ENCODE data around the gene TRIM7.

DNA sequence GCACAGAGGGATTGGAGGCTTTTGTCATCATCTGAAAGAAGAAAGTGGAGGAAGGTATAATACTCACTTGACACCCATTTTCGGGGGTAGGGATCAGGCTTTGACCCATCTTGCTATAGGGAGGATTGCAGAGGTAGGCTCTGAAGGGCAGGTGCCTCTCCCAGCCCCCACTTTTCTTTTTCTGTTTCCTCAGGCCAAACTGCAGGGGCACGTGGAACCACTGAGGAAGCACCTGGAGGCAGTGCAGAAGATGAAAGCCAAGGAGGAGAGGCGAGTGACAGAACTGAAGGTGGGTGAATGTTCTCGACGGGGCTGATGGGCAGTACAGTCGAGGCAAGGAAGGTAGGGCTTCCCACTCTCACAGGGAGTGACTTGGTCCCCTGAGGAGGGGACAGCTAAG, 25.6 kb upstream of the TRIM7 start:
- no peak for TF ChIP-seq ZNF331 (CRISPR knock-in tag; IDR thresholded peaks at IDR 0.05; ENCODE audit: low read depth)
- TF ChIP-seq, protein P1, sequence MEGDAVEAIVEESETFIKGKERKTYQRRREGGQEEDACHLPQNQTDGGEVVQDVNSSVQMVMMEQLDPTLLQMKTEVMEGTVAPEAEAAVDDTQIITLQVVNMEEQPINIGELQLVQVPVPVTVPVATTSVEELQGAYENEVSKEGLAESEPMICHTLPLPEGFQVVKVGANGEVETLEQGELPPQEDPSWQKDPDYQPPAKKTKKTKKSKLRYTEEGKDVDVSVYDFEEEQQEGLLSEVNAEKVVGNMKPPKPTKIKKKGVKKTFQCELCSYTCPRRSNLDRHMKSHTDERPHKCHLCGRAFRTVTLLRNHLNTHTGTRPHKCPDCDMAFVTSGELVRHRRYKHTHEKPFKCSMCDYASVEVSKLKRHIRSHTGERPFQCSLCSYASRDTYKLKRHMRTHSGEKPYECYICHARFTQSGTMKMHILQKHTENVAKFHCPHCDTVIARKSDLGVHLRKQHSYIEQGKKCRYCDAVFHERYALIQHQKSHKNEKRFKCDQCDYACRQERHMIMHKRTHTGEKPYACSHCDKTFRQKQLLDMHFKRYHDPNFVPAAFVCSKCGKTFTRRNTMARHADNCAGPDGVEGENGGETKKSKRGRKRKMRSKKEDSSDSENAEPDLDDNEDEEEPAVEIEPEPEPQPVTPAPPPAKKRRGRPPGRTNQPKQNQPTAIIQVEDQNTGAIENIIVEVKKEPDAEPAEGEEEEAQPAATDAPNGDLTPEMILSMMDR (conservative IDR thresholded peaks at IDR 0.05; ENCODE audit: low read depth in 2 of 2) = no peak
- TF ChIP-seq EZH2 (IDR thresholded peaks at IDR 0.05; ENCODE audit: low read depth, unreplicated experiment) = no peak
- TF ChIP-seq POLR2AphosphoS5 (IDR thresholded peaks at IDR 0.05; ENCODE audit: low read depth) = no peak
- TF ChIP-seq, protein P2, sequence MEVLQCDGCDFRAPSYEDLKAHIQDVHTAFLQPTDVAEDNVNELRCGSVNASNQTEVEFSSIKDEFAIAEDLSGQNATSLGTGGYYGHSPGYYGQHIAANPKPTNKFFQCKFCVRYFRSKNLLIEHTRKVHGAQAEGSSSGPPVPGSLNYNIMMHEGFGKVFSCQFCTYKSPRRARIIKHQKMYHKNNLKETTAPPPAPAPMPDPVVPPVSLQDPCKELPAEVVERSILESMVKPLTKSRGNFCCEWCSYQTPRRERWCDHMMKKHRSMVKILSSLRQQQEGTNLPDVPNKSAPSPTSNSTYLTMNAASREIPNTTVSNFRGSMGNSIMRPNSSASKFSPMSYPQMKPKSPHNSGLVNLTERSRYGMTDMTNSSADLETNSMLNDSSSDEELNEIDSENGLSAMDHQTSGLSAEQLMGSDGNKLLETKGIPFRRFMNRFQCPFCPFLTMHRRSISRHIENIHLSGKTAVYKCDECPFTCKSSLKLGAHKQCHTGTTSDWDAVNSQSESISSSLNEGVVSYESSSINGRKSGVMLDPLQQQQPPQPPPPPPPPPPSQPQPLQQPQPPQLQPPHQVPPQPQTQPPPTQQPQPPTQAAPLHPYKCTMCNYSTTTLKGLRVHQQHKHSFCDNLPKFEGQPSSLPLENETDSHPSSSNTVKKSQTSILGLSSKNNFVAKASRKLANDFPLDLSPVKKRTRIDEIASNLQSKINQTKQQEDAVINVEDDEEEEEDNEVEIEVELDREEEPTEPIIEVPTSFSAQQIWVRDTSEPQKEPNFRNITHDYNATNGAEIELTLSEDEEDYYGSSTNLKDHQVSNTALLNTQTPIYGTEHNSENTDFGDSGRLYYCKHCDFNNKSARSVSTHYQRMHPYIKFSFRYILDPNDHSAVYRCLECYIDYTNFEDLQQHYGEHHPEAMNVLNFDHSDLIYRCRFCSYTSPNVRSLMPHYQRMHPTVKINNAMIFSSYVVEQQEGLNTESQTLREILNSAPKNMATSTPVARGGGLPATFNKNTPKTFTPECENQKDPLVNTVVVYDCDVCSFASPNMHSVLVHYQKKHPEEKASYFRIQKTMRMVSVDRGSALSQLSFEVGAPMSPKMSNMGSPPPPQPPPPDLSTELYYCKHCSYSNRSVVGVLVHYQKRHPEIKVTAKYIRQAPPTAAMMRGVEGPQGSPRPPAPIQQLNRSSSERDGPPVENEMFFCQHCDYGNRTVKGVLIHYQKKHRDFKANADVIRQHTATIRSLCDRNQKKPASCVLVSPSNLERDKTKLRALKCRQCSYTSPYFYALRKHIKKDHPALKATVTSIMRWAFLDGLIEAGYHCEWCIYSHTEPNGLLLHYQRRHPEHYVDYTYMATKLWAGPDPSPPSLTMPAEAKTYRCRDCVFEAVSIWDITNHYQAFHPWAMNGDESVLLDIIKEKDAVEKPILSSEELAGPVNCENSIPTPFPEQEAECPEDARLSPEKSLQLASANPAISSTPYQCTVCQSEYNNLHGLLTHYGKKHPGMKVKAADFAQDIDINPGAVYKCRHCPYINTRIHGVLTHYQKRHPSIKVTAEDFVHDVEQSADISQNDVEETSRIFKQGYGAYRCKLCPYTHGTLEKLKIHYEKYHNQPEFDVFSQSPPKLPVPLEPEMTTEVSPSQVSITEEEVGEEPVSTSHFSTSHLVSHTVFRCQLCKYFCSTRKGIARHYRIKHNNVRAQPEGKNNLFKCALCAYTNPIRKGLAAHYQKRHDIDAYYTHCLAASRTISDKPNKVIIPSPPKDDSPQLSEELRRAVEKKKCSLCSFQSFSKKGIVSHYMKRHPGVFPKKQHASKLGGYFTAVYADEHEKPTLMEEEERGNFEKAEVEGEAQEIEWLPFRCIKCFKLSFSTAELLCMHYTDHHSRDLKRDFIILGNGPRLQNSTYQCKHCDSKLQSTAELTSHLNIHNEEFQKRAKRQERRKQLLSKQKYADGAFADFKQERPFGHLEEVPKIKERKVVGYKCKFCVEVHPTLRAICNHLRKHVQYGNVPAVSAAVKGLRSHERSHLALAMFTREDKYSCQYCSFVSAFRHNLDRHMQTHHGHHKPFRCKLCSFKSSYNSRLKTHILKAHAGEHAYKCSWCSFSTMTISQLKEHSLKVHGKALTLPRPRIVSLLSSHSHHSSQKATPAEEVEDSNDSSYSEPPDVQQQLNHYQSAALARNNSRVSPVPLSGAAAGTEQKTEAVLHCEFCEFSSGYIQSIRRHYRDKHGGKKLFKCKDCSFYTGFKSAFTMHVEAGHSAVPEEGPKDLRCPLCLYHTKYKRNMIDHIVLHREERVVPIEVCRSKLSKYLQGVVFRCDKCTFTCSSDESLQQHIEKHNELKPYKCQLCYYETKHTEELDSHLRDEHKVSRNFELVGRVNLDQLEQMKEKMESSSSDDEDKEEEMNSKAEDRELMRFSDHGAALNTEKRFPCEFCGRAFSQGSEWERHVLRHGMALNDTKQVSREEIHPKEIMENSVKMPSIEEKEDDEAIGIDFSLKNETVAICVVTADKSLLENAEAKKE (CRISPR knock-in tag; IDR thresholded peaks at IDR 0.05) = no peak
- TF ChIP-seq JUNB (IDR thresholded peaks at IDR 0.05; ENCODE audit: unreplicated experiment) = no peak
- TF ChIP-seq CREB1 (CRISPR knock-in tag; IDR thresholded peaks at IDR 0.05; ENCODE audit: low read depth) = no peak
